GM13977 (cell line): Measurements from ENCODE around the gene INVS.
"Not testable (repeated sequence)": the region's sequence is repeated elsewhere in the genome, so short reads cannot be mapped to it uniquely, and the experiment has no call there.

Experiments used
- DNase-seq: peaks from one replicate; pipeline ENCODE4 v3.0.0; 2012; ENCODE audit warnings: low spot score
- CTCF ChIP-seq: IDR thresholded peaks from 2 replicates; pipeline ENCODE4 v1.5.1; 2012; ENCODE audit warnings: mild to moderate bottlenecking, control low read depth; ENCODE audit not compliant: insufficient read depth; ENCODE audit errors: extremely low read depth, missing control alignments
- in situ Hi-C: fragments of 300-500 bp; cut with MboI; formaldehyde crosslinking; loops from one replicate; pipeline ENCODE4 v1.12.0; 2022; ENCODE audit warnings: low sequenced_read_pairs, low pct_unique_long_range_greater_than_20kb, mixed read lengths, inconsistent platforms; ENCODE audit not compliant: unreplicated experiment

INVS gene

GRCh38 chr9:100072805-100073204, 26.2 kb upstream of the INVS start:
- no peak for TF ChIP-seq CTCF
- no peak for DNase-seq
- in situ Hi-C loops = no loop called here

DNA sequence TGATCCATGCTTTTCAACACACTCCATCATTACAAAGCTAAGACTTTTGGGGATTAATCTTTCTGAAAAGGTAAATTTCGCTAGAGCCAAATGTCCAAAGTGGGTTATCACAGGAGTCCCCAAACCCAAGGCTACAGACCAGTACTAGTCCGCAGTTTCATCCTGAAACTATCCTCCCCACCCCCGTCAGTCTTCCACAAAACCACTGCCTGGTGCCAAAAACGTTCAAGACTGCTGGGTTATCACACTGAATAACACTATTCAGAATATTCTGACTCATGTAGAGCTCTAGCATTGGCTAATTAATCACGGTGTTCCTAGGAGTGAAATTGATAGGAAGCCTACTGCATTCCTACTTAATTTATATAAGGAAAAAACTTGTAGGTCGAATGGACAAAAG, 24.9 kb upstream of the INVS start:
- DNase-seq = no peak
- in situ Hi-C loops = no loop called here
- TF ChIP-seq CTCF = no peak

- no peak for DNase-seq
- in situ Hi-C loops = no loop called here
- no peak for TF ChIP-seq CTCF
Measured at GRCh38 chr9:100074989-100075388, 24.1 kb upstream of the INVS start.

DNA sequence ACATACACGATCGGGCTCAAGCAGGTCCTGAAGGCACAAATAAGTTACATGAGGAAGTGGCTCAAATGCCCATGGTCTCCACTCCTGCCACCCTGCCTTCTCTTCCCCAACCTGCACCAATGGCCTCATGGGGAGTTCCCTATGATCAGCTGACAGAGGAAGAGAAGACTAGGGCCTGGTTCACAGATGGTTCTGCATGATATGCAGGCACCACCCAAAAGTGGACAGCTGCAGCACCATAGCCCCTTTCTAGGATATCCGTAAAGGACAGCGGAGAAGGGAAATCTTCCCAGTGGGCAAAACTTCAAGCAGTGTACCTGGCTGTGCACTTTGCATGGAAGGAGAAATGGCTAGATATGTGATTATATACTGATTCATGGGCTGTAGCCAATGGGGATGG, 22.8 kb upstream of the INVS start:
- in situ Hi-C loops, DNase-seq: not testable (repeated sequence)

DNA sequence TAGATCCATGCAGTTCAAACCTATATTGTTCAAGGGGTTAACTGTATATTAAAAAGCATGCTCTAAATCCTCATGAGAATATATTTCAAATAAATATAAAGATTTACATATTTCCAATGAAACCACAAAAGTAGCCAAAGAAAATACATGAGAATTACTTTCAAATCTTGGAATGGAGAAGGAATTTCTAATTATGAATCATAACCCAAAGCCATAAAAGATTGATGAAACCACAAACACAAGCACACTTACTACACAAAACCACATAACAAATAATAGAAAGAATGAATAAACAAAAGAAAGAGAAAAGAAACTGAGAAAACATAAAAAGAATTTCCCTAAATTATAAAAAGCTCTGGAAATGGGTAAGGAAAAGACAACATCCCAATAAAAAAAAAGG, 16.3 kb upstream of the INVS start:
- no peak for DNase-seq
- TF ChIP-seq CTCF = no peak
- in situ Hi-C loops = no loop called here

DNA sequence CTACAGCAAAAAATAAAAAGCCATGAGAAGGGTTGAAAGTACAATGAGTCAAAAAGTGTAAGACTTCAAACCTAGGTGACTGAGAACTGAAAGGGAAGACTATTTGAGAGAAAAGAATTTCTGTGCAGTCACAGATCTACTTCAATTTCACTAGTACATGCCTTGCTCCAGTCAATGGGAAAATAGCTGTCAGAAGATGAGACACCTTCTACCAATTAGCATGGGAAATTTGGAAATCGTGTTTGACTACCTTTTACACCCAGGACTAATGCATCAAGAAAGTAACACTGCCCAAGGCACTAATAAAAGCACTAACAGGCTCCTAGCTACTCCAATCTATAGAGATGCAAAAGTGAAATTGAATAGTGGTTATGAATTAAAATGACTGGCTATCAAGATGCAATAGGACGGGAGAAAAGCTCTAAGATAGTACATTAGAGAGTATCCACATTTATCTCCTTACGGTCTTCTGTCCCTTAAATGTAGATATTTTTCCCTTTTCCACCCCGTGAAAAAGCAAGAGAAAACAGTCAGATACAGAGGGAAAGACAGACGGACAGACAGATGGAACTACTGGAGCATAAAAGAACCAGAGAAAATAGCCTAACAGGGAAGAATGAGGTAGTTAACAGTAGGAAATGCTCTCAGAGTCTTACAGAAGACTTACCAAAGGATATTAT, 15.5 kb upstream of the INVS start:
- DNase-seq = peak; percentile 31
- TF ChIP-seq CTCF = no peak
- in situ Hi-C loops = no loop called here

DNA sequence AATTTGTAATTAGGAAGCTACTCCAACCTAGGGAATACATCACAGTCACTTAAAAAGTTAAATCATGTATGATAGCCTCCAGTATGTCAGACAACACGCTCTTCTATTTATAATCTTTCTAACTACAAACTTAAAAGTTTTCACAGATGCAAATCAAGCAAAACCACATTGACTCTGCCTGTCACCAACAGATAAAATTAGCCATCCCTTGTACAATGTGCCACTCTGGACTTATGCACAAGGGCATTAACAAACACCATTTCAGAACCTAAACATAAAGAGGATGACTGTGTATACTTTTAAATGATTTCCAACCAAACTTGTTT, 15.0 kb upstream of the INVS start:
- no peak for TF ChIP-seq CTCF
- peak; percentile 11 for DNase-seq
- in situ Hi-C loops = no loop called here
